ENCODE results near the gene HSF2BP.

- TF ChIP-seq CTCF (IDR thresholded peaks at IDR 0.05), result no peak
- no peak for TF ChIP-seq POLR2A (IDR thresholded peaks at IDR 0.05)
- TF ChIP-seq EP300 (IDR thresholded peaks at IDR 0.05), result no peak
Observed at GRCh38 chr21:43664358-43664757, 5.1 kb upstream of the HSF2BP start.
